Fibroblast of gingiva (primary cell): ENCODE results near the gene BYSL.
"Not testable (repeated sequence)": the region's sequence is repeated elsewhere in the genome, so short reads cannot be mapped to it uniquely, and the experiment has no call there.

Experiments
- DNase-seq: peaks from one replicate; pipeline ENCODE4 v3.0.0-alpha.2; 2011; ENCODE audit warnings: low read depth

The BYSL gene

GRCh38 chr6:41942067-41942851 is 21.0 kb downstream of the BYSL start:
- no peak for DNase-seq

- DNase-seq = not testable (repeated sequence)
Observed at GRCh38 chr6:41942882-41943281, 21.6 kb downstream of the BYSL start.

DNA sequence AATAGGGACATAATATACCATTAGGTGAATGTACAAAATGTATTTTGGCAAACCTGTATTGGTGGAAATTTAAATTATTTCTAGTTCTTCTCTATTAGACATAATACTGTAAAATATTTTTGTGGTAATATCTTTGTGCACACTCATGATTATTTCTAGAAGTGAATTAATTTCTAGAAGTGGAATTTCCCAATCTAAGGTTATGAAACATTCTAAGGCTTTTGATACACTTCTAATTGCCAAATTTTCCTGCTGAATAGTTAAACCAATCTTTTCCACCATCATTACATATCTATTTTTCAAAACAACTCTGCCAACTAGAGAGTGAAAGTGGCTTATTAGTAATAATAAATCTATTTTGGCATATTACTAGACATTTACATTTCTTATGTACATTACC is 22.2 kb downstream of the BYSL start:
- no peak for DNase-seq

DNA sequence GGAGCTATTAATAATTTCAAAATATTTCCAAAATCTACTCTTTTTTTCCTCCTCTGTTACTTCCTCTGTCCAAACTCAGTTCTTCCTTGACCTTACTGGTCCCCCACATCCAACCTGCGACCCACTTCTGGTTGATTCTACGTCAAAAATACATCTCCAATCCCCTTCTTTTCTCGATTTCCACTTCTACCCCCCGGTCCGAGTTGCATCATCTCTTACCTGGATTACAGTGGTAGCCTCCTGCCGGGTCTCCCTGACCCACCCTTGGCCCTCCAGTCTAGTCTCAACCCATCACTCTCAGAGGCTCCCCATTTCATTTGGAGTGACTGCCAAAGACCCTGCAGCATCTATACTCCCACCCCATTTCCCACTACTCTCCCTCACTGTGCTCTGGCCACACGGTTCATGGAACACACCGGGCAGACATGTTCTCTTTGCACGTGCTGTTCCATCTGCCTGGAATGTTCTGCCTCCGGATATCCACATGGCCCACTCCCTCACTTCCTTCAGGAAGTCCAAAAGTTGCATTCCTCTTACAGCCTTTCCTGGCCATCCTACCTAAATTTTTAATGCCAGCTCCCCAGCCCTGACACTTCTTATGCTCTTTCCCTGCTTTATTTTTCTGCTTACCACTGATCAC is 26.4 kb downstream of the BYSL start:
- no peak for DNase-seq

DNA sequence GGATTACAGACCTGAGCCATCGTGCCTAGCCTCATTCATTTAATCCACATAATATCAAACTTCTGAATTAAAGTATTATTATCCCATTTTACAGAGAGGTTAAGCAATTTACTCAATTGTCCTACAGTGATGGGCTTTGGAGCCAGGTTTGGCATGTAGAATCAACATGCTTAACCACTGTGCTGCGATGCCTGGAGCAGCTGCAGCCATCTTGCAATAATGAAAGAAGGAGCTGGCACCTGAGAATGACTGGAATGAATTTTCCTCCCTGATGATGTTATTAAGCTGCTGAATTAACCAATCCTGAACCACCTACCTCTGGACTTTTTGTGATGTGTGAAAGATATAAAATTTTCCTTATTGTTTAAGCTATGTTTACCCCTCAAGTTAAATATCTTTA is 33.4 kb downstream of the BYSL start:
- no peak for DNase-seq

DNA sequence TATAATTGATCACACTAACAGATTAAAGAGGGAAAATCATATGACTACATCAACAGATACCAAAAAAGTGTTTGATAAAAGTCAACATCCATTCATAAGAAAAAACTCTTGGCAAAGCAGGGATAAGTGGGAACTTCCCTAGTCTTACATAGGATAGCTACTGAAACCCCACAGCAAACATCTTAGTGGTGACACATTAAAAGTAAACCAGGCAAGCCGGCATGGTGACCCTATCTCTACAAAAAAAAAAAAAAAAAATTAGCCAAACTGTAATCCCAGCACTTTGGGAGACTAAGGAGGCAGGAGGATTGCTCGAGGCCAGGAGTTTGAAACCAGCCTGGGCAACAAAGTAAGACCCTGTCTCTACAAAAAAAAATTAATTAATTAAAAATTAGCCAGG is 34.1 kb downstream of the BYSL start:
- no peak for DNase-seq

DNA sequence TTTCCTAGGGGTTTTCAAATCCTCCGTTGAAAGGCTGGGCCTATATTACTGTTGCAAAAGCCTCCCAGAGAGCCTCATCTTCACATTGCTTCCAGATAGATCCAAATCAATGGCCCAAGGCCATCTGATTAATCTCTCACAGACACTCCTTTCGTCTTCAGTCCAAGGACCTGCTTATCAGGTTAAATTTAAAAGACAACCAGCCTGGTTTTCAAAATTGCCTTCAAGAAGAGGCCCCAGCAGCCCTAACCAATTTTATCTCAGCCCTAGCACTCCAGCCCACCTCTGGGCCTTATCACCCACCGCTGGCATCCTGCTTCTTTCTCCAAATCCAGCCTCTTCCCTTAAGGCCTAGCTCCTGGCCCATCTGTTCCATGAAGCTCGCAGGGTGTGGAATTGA is 35.8 kb downstream of the BYSL start:
- DNase-seq = no peak

GRCh38 chr6:41958022-41958856 is 36.9 kb downstream of the BYSL start:
- DNase-seq = no peak

DNA sequence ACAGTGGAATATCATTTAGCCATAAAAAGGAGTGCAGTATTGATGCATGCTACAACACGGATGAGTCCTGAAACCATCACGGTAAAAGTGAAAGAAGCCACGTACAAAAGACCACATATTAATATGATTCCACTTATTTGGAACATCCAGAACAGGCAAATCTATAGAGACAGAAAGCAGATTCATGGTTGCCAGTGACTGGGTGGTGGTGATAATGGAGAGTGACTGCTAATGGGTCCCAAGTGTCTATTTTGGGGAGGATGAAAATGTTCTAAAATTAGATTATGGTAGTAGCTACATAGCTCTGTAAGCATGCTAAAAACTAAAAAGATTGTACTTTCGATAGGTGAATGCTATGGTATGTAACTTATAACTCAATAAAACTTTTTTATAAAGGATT is 38.7 kb downstream of the BYSL start:
- no peak for DNase-seq

GRCh38 chr6:41963371-41963770 is 42.1 kb downstream of the BYSL start:
- no peak for DNase-seq

GRCh38 chr6:41964201-41964887 is 43.0 kb downstream of the BYSL start:
- DNase-seq = no peak

- no peak for DNase-seq
Observed at GRCh38 chr6:41965429-41966213, 44.3 kb downstream of the BYSL start.

- DNase-seq = no peak
Observed at GRCh38 chr6:41966214-41966920, 45.1 kb downstream of the BYSL start.

DNA sequence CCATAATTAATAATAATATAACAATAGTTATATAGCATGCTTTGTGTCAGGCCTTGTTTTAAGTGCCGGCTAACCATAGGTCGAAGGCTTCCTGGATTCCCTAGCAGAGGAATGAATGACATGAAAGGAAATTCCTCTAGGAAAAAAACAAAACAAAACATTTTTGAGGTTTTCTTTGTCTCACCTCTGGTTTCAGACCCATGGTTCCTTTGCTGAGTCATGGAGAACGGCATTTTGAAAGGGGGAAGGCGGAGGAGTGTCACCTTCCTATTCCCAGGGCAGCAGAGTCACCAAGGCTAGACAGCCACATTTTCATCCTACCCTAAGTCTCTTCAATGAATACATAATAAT is 45.6 kb downstream of the BYSL start:
- DNase-seq = no peak

DNA sequence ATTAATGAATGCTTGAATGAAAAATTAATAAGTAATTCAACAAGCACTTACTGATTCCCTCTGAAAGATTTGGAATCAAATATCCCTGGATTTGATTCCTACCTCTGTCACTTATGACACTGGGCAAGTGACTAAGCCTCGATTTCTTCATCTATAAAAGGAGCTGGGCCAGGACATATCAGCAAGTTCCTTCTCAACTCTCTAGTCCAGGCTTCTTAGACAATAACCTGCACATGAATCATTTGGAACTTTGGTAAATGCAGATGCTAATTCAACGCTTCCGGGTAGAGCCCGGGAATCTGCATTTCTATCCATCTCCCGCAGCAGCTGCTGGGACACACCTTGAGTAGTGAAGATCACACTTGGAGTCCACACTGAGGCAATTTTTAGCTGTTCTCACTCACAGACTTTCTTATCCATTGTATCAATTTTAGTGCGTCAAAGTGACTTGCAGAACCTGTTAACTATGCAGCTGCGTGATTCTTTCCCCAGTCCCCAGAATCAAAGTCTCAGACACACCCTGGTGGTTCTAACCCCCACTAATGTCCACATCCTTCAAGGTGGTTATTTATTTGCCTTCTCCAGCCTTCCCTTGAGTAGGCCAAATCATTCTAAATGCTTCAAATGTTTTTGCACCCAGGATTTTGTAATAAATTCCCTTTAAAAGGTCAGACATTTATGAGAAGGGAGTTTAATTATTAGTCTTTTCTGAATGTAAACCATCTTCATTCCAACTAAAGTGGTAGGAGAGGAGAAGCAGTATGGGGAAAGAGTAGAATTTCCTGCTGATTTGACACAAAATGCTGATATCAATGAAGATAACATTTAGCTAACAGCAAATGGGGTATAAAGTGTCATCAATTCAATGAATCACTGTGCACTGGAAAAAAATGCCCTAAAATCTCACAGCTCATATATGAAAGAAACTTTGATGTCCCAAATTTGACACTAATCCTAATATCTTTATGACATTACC is 46.3 kb downstream of the BYSL start:
- peak; percentile 41 for DNase-seq

GRCh38 chr6:41970436-41970846 is 49.1 kb downstream of the BYSL start:
- DNase-seq = peak; percentile 80

DNA sequence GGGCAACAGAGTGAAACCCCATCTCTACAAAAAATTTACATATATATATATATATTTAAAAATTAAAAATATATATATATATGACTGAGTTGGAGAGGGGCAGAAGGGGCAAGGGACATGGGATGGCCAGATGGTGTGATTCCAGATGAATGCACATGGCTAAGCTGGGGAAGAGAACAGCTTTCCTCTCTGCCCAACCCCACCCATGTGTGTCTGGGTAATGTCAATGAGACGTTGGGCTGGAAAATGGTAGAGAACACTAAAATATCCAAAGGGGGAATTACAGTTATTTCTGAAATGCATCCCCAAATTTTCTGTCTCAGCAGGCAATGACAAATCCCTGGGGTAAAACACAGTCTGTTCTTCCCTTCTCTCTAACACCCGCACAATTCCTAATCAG is 51.5 kb downstream of the BYSL start:
- DNase-seq = no peak

- DNase-seq = no peak
Observed at GRCh38 chr6:41974281-41974825, 53.1 kb downstream of the BYSL start.

DNA sequence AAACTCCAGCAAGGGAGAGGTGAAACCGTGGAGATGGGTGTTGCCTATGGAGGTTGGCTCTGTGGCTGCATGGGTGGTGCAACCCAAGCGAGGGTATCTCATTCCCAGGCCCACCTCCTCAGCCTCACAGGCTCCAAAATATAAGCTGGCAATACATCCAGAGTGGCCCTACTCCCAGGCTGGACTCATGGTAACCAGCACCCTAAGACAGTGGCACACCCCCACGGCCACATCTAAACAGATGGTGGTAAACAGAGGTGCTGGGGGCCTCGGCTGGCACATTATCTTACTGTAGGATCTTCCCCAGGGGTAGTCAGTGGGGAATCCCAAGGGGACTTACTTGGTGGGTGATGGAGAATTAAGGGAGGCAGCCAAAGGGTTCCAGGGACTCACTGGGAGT is 54.0 kb downstream of the BYSL start:
- no peak for DNase-seq
